Bronchial epithelial cell (primary cell): ENCODE data around the gene HDAC4. TPM values are rescaled to one million over a fixed set of nuclear protein-coding genes. Genes with fewer than 3 reads are reported as not detected.

Experiments
- DNase-seq: peaks from one replicate; pipeline ENCODE4 v3.0.0-alpha.2; 2010; ENCODE audit warnings: low read depth
- FAIRE-seq: peaks from 2 replicates; lab custom pipeline; 2011; peaks lifted over from hg19 to GRCh38; lab: Jason Lieb, UNC
- H3K27me3 ChIP-seq: 2 replicates; pipeline ENCODE4 v1.5.1; 2011; ENCODE audit warnings: low read length; ENCODE audit not compliant: control insufficient read depth, insufficient read depth
- H3K36me3 ChIP-seq: 2 replicates; pipeline ENCODE4 v1.5.1; 2011; ENCODE audit warnings: low read length; ENCODE audit not compliant: control insufficient read depth, insufficient read depth
- H3K4me3 ChIP-seq: 2 replicates; pipeline ENCODE4 v1.5.1; 2011; ENCODE audit warnings: mild to moderate bottlenecking, low read depth, low read length, control low read depth
- total RNA-seq: library from RNA; depleted of rRNA; stranded (reverse); fragments of >200 nt; gene quantifications from 2 replicates; pipeline ENCODE4 v1.2.1, GENCODE V29; 2014
- TF ChIP-seq, protein P1 (sequence below): IDR thresholded peaks from 2 replicates; pipeline ENCODE4 v1.5.1; 2011; ENCODE audit warnings: mild to moderate bottlenecking, moderate library complexity, low read length, control low read depth, inconsistent platforms; ENCODE audit not compliant: insufficient read depth, severe bottlenecking

The HDAC4 gene
- total RNA-seq, 1 donor from 2014 or later, result 5.3 TPM

DNA sequence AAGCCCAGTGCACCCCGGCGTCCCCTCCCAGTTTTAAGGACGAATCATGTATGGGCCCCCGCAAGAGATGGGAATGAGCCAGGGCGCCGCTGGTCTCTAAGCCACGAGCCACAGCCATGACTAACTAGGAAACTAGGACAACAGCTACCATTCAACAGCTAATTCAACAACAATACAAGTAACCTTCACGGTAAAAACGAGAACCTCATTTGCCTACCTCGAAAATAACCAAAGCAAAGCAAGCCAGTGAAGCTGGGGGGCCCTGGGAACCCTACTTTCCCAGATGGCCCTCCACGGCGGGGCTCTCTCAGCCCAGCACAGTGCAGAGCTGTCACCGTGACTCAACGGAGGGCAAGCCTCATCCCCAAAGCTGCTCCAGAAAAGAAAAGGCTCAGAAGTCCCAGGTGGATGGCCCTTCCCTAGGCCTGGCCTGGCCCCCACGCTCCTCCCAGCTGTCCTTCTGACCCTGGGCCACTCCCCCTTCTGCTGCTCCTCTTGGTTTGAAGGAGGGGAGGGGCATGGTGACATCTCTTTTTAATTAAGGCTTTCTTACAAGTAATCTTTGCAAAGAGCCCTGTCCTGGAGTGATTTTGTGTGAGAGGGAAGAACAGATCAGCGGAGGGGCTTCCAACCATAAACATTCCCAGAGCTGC lies 126.3 kb downstream of the HDAC4 start:
- no peak for DNase-seq
- TF ChIP-seq, protein P1, sequence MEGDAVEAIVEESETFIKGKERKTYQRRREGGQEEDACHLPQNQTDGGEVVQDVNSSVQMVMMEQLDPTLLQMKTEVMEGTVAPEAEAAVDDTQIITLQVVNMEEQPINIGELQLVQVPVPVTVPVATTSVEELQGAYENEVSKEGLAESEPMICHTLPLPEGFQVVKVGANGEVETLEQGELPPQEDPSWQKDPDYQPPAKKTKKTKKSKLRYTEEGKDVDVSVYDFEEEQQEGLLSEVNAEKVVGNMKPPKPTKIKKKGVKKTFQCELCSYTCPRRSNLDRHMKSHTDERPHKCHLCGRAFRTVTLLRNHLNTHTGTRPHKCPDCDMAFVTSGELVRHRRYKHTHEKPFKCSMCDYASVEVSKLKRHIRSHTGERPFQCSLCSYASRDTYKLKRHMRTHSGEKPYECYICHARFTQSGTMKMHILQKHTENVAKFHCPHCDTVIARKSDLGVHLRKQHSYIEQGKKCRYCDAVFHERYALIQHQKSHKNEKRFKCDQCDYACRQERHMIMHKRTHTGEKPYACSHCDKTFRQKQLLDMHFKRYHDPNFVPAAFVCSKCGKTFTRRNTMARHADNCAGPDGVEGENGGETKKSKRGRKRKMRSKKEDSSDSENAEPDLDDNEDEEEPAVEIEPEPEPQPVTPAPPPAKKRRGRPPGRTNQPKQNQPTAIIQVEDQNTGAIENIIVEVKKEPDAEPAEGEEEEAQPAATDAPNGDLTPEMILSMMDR, result no peak
- H3K4me3 ChIP-seq, result no peak overlapping the region
- no peak for FAIRE-seq
- H3K27me3 ChIP-seq, result peaks cover 1% of the 10 kb centered on the region
- H3K36me3 ChIP-seq, result no peaks in the 10 kb centered on the region

DNA sequence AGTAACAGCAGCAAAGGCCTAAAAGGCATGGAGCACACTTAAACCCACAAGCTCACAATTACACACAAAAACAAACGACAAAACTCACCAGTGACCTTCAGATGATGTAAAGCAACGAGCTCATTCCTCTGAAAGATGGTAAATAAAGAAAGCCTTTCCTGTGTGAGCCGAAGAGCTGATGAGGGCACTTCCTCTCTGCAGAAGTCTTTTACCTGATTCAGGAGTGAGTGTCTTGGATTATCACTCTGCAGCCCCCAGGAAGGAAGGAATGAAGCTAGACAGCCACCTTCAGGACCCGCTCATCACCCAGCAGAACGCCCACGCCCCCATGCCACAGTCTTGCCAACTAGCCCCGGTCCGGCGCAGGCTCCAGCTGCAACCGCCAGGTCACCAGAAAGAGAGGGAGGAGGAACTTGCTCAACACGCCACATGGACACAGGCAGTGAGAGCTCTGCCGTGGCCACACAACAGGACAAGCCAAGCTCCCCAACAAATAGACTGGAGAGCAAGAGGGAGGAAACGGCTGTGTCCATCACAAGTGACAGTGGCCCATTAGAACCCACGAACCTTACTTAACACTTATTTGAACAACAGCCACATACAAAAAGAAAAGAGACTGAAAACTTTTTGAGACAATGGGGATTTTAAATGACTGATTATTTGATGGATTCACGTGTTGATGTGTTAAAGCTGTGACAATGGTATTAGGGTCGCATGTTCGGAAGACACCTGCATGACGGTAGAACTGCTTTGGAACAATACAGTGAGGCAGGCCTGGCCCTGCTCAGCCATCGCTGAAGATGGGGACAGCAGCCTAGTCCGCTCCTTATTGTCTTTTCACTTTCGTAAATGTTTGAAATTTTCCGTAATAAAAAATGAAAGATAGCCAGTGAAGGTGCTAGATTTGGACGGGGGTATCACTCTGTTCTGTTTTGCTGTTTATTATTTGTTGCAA lies 127.3 kb downstream of the HDAC4 start:
- H3K36me3 ChIP-seq, result no peaks in the 10 kb centered on the region
- peaks cover 1% of the 10 kb centered on the region for H3K27me3 ChIP-seq
- no peak overlapping the region for H3K4me3 ChIP-seq
- DNase-seq, result no peak
- FAIRE-seq, result no peak
- TF ChIP-seq, protein P1, result no peak

DNA sequence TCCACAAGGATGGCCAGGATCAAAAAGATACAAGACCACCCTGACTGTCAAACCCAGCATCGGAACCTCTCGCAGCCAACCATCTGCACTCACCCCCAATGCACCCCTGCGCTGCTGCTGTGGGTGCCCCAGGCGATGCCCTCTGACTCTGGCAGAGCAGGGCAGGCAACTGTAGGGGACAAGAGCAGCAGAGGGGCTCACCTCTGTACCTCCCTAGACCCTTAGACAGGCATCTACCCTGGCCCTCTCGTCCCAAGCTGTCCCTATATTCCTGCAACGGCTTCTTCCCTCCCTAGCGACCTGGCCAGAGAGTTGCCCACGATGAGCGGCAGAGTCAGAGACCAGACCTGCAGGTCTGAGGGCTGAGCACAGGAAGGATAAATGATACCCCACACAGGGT lies 128.2 kb downstream of the HDAC4 start:
- H3K36me3 ChIP-seq, result no peaks in the 10 kb centered on the region
- H3K27me3 ChIP-seq, result peaks cover 1% of the 10 kb centered on the region
- H3K4me3 ChIP-seq, result no peak overlapping the region
- FAIRE-seq (no peak), DNase-seq (no peak)
- TF ChIP-seq, protein P1, result no peak

DNA sequence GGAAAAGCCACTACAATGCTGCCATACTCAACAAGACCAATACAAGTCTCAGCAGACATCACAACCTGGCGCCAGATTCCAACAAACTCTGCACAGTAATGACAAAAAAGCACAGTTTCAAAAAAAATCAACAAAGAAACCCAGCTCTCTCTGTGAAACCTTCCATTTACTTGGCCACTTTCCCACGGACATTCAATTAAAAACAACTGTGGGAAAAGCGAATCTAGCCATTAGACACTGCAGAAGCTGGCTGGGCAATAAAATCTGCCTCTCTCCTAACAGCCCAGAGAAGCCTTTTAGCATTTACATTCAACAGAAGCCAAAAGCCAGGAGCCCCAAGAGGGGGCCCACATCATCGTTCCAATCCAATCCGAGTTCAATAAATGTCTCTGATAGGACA lies 128.9 kb downstream of the HDAC4 start:
- DNase-seq, result no peak

DNA sequence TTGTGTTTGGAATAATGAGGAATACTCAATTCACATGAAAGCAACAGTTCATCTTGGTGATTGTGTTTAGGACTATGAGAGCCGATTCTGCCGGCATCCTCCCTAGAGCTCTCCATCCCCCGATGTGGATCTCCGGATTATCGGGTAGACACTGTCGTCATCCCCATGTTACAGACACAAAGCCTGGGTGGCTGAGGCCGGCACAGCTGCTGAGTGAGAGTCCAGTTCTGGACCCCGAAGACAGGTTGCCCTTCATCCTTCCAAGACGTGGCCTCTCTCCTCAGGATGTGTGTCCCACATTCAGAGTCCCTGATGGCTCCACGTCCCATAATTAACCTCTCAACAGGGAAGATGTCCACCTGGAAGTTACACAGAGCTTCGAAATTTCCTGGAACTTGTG lies 129.3 kb downstream of the HDAC4 start:
- DNase-seq, result no peak
- TF ChIP-seq, protein P1, result no peak
- H3K4me3 ChIP-seq, result no peak overlapping the region
- H3K27me3 ChIP-seq, result peaks cover 1% of the 10 kb centered on the region
- H3K36me3 ChIP-seq, result no peaks in the 10 kb centered on the region
- no peak for FAIRE-seq

More for the DNA sequence above, 128.9 kb downstream of the HDAC4 start:
- TF ChIP-seq, protein P1, result no peak
- no peak for FAIRE-seq
- H3K36me3 ChIP-seq, result no peaks in the 10 kb centered on the region
- H3K4me3 ChIP-seq, result no peak overlapping the region
- peaks cover 1% of the 10 kb centered on the region for H3K27me3 ChIP-seq
